K562 treated with DMSO at 1 percent for 48 hours (cell line): ENCODE results near the gene ZBTB25. TPM values are rescaled to one million over a fixed set of nuclear protein-coding genes. Genes with fewer than 3 reads are reported as not detected.

Experiments
- total RNA-seq: library from RNA; unstranded; fragments of 300-600 nt; gene quantifications from 2 replicates; pipeline ENCODE4 v1.2.3, GENCODE V29; 2022; ENCODE audit warnings: low replicate concordance; ENCODE audit errors: extremely low read depth

ZBTB25 gene, protein sequence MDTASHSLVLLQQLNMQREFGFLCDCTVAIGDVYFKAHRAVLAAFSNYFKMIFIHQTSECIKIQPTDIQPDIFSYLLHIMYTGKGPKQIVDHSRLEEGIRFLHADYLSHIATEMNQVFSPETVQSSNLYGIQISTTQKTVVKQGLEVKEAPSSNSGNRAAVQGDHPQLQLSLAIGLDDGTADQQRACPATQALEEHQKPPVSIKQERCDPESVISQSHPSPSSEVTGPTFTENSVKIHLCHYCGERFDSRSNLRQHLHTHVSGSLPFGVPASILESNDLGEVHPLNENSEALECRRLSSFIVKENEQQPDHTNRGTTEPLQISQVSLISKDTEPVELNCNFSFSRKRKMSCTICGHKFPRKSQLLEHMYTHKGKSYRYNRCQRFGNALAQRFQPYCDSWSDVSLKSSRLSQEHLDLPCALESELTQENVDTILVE
- total RNA-seq, result not detected in 2 replicates

DNA sequence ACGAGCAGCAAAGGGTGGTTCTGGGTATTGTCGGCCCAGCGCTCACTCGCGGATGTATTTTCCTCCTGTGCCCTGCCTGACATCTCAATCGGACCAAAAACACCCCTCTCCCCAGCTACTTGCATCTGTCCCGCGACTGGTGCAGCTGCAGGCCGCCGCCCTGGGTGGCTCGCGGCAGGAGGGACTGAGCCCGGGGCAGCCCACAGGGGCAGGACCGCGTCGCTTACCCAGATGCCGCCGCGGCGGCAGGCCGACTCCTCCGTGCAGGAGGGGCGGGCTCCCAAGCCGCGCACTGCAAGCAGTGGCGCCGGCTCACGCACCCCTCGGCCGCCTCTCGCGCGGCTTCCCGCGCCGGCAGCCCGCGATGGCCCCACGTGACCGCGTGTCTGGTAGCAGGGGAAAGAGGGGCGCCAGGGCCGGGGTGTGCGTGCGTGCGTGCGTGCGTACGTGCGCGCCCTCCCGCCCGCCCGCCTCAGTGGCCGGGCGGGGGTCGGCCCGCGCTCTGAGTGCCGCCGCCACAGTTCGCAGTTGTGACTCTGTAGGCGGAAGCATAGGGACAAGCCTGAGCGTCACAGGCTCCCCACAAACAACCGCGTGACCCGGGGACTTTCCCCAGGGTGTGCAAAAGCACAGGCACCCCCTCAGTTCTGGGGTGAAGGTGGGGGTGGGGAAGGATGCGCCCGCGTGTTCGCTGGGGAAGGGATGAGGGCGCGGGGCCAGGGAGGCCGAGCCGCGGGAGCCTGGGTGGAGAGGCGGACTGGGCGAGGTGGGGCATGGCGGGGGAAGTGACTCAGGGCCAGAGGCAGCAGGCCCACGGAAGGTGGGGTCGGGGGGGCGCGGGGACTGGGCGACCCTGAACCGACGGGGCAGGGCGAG lies at the start of gene ZBTB25:
ZBTB25 (minus strand) TSS at position 405 of the 876 bp plus-strand sequence. CDS start 13,305 bp downstream, outside the sequence.

DNA sequence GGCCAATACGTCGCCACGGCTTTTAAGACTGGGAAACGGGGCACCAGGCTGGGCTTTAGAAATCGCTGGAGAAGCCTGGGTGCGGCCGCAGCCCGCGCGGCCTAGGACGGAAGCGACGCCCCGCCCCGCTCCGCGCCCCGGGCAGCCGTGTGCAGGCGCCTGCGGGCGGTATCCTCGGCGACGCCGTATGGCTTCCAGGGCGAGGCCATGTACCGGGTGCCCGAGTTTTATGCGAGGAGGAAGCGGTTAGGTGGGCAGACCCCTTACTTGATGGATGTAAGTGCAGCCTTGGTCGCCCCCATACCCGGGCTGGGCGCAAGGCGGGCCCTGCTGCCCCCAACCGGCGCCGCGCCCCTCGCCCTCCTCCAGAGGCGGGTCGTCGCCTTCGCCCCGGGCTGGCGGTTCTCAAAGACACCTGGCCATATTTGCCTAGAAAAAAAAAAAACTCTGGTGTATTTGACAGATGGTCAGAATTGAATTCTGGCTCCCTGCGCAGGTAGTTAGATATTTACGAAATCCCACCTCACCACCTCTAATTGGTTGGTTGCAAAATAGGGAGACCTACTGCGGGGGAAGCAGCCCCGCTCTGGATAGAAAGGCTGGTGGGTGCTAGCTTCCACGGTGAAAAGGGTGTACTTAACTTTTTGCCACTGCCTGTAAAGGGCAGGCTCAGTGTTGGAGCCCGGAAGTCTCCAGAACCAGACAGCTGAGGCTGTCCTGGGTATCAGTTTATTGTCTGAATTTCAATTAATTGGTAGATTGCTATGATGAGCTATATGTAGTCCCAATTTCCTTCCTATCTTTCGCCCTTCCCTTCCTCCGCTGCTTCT lies 46.4 kb upstream of the ZBTB25 start, which contains the start of gene PPP1R36:
PPP1R36 (plus strand) TSS at position 171 of the 830 bp plus-strand sequence; CDS start at position 208, 37 bp downstream.

DNA sequence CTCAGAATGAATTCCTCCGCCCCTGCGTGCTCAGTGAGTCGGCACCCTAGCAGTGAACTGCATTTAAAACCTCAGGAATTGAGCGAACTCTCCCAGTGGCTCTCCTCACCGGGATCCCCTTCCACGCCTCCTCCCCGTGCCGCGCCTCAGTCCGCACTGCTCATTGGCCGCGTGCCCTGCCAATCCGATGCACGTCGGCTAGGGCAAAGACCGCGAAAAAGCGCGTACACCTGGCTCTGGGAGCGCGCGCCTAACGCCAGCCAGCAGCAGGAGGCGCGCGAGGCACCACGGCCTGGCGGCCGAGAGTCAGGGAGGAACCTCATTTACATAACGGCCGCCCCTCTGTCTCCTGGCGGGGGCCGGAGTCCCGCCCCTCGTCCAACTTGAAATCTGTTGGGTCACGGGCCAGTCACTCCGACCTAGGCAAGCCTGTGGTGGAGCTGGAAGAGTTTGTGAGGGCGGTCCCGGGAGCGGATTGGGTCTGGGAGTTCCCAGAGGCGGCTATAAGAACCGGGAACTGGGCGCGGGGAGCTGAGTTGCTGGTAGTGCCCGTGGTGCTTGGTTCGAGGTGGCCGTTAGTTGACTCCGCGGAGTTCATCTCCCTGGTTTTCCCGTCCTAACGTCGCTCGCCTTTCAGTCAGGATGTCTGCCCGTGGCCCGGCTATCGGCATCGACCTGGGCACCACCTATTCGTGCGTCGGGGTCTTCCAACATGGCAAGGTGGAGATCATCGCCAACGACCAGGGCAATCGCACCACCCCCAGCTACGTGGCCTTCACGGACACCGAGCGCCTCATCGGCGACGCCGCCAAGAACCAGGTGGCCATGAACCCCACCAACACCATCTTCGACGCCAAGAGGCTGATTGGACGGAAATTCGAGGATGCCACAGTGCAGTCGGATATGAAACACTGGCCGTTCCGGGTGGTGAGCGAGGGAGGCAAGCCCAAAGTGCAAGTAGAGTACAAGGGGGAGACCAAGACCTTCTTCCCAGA lies 36.9 kb upstream of the ZBTB25 start, which contains the start of gene HSPA2:
HSPA2 (plus strand) TSS at position 534 of the 995 bp plus-strand sequence; CDS start at position 643, 109 bp downstream.

DNA sequence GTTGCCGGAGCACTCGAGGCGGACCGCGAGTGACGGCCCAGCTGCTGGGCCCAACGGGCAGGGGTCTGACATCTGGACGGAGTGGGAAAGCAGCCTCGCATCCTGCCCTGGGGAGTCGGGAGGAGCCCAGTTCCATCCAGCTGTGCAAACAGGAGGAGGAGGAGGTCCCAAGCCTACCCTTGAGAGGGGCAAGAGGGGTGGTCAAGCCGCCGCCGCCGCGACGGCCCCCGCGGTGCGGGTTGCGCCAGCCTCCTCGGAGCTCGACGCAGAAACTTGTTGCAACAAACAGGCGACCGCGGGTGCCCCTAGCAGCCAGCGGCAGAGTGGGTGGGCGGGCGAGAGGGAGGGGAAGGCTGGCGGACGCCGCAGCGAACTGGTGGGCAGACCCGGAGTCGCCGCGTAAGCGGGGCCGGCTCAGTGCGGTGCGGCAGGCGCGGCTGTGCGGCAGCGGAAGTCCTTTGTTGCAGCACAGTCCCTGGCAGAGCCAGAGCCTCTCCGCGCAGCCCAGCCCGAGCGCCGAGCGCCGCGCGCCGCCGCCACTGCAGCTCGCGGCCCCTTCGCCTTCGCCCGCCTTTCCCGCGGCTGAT lies 765 bp upstream of the ZBTB25 start, which contains the start of gene ZBTB1:
ZBTB1 (plus strand) TSS at position 461 of the 587 bp plus-strand sequence. CDS start 16,735 bp downstream, outside the sequence.

DNA sequence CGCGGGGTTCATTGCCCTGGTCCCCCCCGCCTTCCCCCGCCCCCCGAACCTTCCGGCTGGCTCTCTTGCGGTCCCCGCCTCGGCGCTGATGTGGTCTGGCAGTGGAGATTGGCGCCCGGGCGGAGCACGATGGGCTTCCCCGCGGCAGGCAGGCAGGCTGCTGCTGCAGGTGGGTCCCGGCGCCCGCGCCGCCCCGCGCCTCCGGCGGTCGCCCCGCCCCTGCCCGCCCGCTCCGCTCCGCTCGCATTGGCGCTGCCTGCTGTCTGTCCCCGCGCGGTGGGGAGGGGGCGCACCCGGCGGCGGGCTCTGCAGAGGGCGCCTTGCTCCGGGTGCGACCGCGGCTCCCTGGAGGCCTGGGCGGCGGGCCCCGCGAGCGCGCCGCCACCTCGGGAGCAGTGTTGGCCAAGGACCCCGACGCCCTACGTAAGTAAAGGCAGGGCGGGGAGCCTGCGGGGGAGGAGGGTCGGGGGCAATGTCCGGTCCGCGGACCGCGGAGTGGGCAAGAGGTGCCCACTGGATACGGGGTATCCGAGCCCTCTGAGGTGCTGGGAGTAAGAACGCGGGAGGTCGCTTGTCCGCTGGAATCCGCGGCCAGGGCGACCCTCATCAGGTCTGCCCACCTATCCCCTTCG lies 38.3 kb downstream of the ZBTB25 start, which contains the start of gene AKAP5:
AKAP5 (plus strand) TSS at position 309 of the 632 bp plus-strand sequence. CDS start 2,896 bp downstream, outside the sequence.

Other genes with a start within 250 kb of the ZBTB25 start
- gene ESR2, start 209.5 kb downstream of the ZBTB25 start, total RNA-seq, result not detected in 2 replicates
- not detected in 2 replicates for gene MTHFD1, start 115.5 kb downstream of the ZBTB25 start, total RNA-seq
- gene AKAP5, start 38.3 kb downstream of the ZBTB25 start, total RNA-seq, result not detected in 2 replicates
- gene ZBTB1, start 932 bp upstream of the ZBTB25 start, total RNA-seq, result not detected in 2 replicates
- not detected in 2 replicates for gene HSPA2, start 36.9 kb upstream of the ZBTB25 start, total RNA-seq
- not detected in 2 replicates for gene PPP1R36, start 46.1 kb upstream of the ZBTB25 start, total RNA-seq
- gene PLEKHG3, start 200.6 kb upstream of the ZBTB25 start, total RNA-seq, result not detected in 2 replicates